ENCODE measurements around the gene OR6K3.

GRCh38 chr1:158735848-158736247, 15.3 kb upstream of the OR6K3 start:
- TF ChIP-seq POLR2AphosphoS5 (IDR thresholded peaks at IDR 0.05) (no peak), CTCF (IDR thresholded peaks at IDR 0.05) (no peak)
